GM21717 (cell line): ENCODE data around the gene FUNDC2.

Experiments
- ATAC-seq: cut with Tn5 transposase; IDR thresholded peaks from one replicate; pipeline ENCODE4 v1.9.1; 2021; ENCODE audit warnings: mild to moderate bottlenecking, moderate library complexity; ENCODE audit not compliant: unreplicated experiment

FUNDC2 gene

GRCh38 chrX:155069414-155069813, 42.8 kb downstream of the FUNDC2 start:
- ATAC-seq, result no peak

DNA sequence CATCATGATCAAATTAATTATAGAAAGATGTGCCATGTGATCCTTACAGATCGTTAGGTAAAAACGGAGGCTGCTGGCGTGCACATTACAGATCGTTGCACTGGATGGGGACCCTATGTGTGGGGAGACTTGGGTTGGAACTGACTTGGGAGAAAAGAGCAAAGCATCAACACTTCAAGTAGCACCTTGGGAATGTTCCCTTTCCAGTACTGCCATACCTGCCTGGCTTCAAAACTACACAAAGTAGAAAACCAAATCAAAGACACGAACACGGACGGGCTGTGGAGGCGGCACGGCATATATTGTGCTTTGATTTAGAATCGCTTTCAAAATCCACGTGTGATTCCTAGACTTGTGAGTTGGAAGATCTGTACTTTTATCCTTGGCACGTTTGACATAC, 43.4 kb downstream of the FUNDC2 start:
- ATAC-seq, result no peak

GRCh38 chrX:155070663-155070974, 44.0 kb downstream of the FUNDC2 start:
- ATAC-seq, result peak; percentile 16

- peak; percentile 87 for ATAC-seq
Observed at GRCh38 chrX:155070975-155071693, 44.5 kb downstream of the FUNDC2 start, which contains the start of the genes BRCC3, CMC4 and MTCP1. BRCC3 (plus strand) TSS chrX:155071508; CDS start chrX:155071528, 20 bp downstream. CMC4 (minus strand) TSS chrX:155071136; CDS start chrX:155064023, 7,113 bp downstream. MTCP1 (minus strand) TSS chrX:155071136; CDS start chrX:155066010, 5,126 bp downstream.

DNA sequence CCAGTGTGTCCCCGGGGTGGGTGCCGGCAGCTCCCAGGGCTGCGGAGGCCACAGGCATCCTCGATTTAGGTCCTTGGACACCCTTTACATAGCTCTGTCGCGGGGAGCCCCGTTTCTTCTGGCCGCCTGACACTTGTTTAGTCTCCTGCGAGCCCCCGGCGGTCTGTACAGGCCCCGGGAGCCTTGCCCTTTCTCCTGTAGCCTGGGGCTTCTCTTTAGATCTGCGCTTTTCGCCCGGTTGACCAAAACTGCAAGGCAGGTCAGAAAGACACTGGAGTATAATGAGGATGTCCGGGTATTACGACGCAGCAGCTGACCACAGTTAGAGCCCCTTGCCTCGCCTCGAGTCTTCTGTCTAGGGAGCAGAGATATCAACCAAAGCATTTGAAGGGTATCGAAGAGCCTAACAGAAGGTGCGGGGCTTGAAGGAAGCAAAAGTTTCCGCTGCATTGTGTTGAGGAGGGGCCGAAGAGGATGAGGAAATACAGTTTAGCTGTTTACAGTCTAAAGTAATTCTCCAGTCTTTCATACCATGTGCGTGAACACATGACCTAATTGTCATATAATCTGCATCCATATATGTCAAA, 45.1 kb downstream of the FUNDC2 start:
- peak; percentile 7 for ATAC-seq

DNA sequence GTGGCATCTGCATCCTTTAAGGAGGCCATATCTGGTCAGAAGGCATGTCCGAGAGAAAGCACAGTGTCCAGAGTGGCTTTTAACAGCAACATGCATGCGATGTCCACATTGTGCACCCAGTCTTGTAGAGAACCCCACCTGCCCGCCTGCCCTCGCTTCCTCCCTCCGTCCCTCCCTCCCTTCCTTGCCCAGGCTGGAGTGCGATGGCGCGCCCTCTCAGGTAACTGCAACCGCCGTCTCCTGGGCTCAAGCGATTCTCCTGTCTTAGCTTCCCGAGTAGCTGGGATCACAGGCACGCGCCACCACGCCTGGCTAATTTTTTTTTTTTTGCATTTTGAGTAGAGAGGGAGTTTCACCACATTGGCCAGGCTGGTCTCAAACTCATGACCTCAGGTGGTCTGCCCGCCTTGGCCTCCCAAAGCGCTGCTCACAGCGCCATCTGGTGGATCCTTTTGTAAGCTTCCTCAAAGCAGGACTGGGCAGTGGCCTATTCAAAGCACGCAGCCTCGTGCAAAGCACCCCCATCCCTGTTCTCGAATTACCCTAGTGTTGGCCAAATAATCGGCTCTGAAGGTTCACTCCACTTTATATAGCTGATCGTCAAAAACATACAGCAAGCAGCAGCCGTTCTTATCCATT, 59.7 kb downstream of the FUNDC2 start:
- ATAC-seq, result no peak

DNA sequence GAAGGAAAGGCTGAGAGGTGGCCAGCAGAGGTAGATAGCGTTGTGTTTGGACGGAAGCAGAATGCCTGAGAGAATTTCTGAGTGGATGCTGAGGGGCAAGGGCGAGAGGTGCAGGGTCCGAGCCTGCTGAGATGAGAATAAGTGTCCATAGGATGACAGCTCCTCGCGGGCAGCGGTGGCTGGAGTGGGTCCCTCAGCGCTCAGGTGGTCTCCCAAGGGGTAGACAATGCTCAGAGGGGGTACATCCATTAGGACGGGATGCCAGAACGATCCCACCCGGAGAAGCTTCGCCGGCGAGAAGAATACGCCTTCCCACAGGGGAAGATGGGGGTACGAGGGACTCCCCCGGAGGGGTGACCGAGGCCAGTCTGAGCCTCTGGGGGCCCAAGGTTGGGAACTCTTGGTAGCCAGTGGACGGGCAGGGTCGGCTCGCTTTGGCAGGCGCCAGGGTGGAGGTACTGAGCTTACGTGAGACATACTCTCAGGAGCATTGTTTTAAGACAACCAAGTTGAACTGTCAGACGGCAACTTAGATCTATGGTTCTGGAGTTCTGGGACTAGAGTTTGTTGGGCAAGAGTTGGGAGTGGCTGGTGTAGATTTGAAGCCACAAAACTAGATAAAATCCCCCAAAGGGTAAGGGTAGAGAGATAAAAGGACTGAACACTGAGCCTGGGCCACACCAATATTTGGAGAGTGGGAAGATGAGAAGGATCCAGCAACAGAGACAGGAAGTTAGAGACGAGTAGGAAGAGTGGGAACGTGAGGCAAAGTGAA, 60.5 kb downstream of the FUNDC2 start:
- ATAC-seq, result no peak

DNA sequence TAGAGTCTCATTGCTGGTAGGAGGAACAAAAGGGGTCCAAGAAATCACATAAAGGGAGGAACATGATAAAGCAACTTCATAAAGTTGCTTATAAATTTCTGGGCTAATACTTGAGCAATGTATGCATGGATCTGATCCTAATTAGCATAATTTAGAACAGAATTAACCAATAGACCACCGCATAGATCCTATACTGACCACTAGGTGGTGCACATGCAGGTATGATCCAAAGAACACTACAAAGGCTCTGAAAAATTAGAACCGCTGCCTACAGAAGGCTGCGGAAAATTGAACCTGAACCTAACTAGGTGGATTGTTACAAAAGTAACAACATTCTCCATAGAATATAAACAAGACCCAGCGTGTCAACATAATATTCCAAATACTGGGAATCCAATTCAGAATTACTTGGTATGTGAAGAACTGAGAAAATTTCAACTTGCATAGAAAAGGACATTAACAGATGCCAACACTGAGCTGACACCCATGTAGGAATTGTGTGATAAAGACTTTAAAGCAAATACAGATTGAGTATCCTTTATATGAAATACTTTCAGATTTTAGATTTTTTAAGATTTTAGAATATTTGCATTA, 67.9 kb downstream of the FUNDC2 start:
- peak; percentile 70 for ATAC-seq

GRCh38 chrX:155105919-155106318, 79.3 kb downstream of the FUNDC2 start:
- no peak for ATAC-seq

GRCh38 chrX:155108427-155108826, 81.8 kb downstream of the FUNDC2 start:
- ATAC-seq, result no peak
